8988T (cell line): ENCODE results near the gene PTGFRN.

Experiments used
- DNase-seq: peaks from one replicate; pipeline ENCODE4 v3.0.0; 2011

Gene PTGFRN

DNA sequence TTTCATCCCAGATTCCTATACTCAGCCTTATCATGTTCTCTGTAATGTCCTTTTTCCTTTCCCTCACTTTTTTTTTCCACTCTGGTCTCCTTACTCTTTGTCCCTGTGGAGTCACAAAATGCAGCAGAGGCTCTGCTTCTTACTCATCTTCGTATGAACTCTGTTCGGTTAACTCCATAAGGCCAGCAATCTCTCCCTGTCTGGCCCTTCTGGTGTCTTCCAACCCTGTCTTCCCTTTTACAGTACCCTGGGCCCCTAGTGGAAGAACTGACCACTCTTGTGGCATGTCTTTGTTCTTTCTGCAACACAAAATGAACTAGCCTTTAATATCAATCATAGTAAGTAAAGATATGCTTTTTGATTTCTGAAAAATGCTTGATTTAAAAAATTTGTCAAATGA is 98.9 kb downstream of the PTGFRN start:
- no peak for DNase-seq

DNA sequence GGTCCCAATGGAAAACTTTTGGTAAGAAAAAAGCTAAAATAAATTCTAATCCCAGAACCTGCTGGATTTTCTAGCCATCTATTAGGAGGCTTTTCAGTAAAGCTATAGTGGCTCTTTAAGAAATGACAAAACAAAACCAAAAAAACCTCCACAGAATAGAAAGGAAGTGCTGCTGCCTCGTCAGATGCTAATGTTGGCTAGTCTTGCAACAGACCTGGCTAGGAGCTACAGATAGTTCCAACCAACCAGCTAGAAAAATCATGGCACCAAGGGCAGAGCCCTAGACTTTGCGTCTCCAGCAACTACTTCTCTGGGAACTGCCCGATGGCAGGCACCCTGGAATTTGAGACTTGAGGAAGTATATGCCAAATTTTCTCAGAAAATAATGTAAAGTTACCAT is 99.4 kb downstream of the PTGFRN start:
- no peak for DNase-seq

DNA sequence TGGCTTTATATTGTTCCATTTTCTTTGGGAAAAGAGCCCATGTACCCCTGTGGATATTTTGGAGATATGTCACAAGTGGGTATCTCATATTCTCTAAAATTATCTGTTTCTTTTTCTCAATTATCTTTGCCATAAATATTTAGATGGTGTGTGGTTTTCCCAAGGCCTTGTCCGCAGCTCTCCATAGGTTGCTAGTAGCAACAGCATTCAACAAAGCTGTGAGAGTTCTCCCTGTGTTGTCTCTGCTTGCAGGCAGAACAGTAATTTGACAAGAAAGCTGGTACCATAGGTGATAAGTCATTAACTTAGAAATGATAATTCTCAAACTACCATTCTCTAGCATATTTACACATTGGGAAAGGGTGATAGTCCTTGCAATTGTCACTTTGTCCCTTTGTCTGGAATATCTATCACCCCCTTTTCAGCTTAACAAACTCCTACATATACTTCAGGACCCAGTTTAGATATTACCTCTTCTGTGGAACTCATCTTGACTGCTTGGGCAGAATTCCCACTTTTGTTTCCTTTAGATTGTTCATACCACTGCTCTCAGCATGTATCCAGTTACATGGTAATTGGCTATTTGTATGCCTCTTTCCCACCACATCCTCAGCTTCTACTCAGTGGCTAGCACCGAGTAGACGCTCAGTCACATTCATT is 100.7 kb downstream of the PTGFRN start:
- DNase-seq: no peak

DNA sequence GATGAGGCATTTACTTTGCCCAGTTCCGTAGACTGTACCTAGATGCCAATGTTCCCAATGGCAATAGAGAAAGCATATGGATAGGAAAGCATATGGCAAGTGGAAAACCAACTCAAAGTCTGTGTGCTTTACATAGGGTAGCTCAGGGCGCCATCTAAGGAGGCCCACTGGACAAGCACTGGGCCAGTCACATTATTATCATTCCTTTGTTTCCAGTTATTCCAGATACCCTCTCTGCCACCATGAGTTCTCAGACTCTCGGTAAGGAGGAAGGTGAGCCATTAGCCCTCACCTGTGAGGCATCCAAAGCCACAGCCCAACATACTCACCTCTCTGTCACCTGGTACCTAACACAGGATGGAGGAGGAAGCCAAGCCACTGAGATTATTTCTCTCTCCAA is 101.6 kb downstream of the PTGFRN start:
- no peak for DNase-seq

DNA sequence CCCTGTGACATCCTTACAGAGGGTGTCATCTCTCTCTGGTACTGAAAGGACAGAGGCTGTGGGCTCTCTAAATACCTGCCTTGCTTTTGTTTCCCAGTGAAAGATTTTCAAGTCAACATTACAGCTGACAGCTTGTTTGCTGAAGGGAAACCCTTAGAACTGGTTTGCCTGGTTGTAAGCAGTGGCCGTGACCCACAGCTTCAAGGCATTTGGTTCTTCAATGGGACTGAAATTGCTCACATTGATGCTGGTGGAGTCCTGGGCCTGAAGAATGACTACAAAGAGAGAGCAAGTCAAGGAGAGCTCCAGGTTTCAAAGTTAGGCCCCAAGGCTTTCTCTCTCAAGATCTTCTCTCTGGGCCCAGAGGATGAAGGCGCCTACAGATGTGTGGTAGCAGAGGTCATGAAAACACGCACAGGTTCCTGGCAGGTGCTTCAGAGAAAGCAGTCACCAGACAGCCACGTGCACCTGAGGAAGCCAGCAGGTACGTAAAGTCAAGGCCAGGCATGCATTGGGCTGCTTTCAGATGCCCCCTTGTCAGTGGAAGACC is 103.7 kb downstream of the PTGFRN start:
- no peak for DNase-seq

DNA sequence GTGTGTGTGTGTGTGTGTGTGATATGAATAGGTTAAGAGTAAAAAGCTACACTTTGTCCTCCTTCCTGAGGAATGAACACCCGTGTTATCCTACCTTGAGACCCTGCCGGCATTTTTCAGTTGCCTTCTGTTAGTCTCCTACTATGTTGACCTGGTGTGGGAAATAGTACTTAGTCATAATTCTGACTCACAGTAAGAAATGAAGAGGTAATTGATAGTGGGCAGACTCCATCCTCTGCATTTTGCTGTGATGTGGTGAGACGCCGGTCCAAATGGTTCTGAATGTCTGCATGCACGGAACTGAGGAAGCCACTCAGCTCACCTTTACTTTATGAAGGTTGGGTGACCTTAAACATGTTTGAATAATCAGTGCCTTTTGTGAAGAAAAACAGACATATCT is 104.5 kb downstream of the PTGFRN start:
- no peak for DNase-seq

DNA sequence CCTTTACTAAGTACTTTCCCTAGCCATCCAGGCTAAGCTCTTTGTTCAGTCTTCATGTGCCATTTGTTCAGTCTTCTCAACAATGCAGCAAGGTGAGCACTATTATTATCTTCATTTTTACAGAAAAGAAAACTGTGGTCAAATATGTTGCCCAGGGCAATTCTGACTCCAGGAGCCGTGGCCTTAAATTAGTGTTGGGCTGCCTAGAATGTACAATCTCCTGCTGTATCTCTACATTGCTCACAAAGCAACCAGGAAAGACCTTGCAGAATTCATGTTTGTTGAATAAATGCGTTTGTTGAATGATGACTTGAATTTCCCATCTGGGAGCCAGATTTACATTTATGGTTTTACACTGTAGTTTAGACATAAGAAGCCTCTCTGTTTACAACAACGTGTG is 106.0 kb downstream of the PTGFRN start:
- no peak for DNase-seq

DNA sequence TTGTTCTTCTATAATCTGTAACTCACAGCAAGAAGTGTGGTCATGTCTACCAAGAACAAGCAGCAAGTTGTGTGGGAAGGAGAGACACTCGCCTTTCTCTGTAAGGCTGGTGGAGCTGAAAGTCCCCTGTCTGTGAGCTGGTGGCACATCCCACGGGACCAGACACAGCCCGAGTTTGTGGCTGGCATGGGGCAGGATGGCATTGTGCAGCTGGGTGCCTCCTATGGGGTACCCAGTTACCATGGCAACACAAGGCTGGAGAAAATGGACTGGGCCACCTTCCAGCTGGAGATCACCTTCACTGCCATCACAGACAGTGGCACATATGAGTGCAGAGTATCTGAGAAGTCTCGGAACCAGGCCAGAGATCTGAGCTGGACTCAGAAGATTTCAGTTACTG is 107.3 kb downstream of the PTGFRN start:
- DNase-seq: no peak

DNA sequence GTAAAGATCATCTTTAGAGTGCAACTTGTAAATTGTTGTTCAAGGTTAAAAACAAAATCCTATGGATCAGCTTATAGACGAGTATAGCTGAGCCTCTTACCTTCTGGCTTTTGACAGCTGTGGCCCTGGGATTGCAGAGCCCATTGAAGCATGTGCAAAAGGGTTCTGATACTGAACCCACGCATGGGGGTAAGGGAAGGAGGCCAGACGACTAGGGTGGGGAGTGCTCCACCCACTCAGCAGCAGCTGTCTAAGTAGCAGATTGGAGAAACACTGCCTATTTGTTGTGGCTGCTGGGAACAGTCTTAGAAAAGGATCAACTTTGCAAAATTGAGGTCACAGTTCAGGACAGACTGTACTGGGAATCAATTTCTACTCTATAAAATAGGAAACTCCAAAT is 107.9 kb downstream of the PTGFRN start:
- DNase-seq: no peak

DNA sequence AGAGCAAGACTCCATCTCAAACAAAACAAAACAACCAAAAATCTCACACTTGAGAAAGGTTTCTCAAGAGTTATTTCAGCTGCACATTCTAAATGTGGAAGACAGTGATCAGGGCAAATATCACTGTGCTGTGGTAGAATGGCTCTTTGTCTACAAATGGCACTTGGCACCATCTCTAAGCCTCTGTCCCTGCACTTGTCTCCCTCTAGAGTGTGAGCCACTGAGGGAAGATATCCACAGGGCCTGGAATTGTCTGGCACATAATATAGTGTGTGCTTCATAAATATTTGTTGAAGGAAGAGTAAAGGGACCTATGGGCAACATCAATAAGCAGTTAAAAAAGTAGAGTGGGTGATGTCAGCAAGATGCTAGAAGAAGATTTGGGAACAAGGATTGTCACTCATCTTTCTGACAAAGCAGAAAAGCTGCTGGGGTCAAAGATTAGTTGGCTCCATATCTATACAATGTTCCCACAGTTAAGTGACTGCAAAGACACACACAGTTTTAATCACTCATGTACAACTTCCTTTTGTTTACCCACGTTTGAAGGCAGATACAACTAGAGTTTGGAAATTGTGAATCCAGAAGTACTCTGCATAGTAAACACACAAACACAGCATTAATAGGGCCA is 110.9 kb downstream of the PTGFRN start:
- no peak for DNase-seq

DNA sequence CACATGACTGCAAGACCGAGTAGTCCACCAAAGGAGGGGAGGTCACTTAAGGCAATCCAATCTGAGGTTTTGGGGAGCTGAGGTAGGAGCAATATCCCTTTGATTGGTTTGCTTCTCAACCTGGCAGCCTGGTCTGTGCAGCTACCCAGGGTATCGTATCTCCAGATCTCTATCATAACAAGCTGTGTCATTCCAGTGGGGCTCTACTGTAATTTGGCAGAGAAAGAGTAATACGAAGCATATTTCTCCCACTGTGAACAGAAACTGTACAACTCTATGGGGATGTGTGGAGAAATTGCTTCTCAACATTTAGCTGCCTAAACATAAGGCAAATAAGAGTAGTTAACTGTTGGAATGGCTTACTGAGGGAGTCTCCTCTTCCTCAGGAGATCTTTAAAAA is 112.4 kb downstream of the PTGFRN start:
- DNase-seq: no peak

DNA sequence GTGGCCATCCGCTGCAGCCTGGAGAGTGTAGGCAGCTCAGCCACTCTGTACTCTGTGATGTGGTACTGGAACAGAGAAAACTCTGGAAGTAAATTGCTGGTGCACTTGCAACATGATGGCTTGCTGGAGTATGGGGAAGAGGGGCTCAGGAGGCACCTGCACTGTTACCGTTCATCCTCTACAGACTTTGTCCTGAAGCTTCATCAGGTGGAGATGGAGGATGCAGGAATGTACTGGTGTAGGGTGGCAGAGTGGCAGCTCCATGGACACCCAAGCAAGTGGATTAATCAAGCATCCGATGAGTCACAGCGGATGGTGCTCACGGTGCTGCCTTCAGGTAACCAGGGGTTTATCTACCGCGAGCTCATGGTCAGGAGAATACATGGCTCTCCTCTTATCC is 115.9 kb downstream of the PTGFRN start:
- no peak for DNase-seq

DNA sequence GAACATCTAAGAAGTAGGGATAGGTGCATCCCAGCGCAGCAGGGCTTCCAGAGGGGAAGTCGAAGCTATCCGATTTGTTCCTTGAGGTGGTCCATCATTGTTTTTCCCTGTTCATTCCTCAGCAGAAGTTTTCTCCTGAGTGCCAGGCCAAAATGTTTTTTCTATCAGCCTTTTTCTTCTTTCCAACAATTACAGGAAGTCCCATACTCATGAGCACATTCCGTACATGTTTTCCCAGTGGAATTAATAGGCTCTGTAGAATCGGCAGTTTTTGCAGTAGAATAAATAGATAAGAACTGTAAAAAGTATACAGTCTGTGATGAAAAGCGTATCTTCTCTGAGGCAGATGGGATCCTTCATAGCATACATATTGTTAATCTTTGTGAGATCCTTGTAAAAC is 116.6 kb downstream of the PTGFRN start:
- no peak for DNase-seq

DNA sequence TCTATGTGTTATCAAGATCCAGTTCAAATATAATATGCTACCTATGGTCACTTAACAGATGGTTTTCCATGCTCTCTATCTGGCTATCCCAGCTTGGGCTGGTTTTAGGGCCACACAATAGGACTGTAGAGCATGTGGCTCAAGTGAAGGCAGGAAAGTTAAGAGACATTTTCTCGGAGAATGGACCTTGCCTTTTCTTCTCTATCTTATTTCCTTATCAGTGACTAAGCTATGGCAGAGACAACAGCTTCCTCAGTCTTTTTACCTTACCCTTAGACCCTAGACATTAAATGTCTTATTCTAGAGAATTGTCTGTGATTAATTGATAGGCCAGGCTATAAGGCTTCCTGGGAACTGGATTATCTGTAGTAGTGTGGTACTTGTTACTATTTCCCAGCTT is 120.0 kb downstream of the PTGFRN start:
- DNase-seq: no peak

DNA sequence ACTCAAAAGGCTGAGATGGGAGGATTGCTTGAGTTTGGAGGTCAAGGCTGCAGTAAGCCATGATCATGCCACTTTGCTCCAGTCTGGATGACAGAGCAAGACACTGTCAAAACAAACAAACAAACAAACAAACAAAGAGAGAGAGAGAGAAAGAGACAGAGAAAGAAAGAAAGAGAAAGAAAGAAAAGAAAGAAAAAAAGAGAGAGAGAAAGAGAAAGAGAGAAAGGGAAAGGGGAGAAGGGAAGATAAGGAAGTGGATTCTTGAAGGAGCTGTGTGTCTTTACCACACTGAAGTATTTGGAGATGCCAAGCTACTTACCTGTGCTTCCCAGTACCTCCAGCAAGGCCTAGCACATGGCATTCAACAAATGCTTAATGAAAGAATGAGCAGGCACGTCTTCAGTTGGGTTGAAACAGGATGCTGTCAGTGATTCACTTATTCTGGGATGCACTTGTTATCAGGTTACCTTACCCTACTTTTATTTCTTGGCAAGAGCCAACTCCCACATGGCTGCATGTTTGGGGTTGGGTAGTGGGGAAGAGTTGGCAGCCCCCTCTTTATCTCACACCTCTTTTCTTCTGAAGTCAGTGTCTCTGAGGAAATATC is 120.7 kb downstream of the PTGFRN start:
- DNase-seq: no peak

DNA sequence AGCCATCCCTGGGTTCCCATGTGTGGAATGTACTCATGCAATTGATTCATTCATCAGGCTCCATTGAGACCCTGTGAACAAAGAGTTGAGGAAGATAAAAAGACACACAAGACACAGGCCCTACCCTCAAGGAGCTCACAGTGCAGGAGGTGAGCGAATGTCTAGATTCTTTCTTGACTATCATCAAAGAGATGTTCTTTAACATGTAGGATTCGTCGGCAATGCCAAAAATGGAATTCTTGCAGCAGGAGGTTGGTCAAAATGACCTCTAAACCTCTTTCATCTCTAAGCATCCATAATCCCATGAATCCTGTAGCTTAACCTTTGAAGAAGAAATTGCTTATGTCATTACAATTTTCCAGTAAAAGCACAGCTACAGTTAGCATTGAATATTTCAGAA is 122.5 kb downstream of the PTGFRN start:
- DNase-seq: no peak

DNA sequence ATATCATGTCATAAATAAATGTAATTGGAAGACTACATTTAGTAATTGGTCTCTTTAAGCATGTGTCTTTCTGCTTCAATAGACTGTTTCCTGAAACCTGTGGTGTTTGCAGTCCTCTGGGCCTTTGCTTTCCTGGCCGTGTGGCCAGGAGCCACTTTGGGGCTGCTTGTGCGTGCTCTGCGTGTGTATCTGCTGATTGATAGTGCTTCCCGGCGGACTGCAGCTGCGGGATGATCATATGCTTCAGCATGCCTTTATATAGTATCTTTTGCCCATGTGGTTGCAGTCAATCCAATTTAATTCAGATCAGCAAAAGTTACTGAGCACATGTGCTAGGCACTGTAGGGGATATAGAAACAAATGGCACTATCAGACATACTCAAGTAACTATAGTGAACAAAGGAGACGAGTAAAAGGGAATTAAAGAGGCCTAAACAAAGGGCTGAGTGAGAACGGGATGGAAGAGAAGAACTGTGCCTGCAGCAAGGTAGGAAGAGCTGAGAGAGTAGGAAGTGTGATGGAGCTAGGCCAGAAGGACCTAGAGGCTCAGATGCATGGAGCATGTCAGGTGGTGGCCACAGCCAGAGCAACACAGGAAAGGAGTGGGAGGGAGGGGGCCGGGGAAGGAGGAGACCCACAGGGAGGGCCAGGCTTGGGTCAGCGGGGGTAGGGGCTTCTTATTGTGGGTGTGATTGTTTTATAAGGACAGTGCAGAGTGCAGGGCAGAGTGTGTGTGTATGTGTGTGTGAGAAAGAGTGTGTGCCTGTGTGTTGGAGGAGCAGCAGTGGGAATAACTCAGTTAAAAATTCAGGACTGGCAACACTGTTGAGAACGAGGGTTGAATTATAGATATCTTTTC is 123.2 kb downstream of the PTGFRN start:
- DNase-seq: no peak

DNA sequence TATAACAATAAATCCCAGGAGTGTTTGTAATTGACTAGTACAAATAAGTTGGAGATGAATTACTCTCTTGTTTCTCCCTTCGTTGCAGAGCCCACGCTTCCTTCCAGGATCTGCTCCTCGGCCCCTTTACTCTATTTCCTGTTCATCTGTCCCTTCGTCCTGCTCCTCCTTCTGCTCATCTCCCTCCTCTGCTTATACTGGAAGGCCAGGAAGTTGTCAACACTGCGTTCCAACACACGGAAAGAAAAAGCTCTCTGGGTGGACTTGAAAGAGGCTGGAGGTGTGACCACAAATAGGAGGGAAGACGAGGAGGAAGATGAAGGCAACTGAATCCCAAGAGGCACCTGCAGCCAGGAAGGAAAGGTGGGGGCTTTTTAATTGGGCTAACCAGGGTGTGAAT is 124.1 kb downstream of the PTGFRN start:
- DNase-seq: no peak

DNA sequence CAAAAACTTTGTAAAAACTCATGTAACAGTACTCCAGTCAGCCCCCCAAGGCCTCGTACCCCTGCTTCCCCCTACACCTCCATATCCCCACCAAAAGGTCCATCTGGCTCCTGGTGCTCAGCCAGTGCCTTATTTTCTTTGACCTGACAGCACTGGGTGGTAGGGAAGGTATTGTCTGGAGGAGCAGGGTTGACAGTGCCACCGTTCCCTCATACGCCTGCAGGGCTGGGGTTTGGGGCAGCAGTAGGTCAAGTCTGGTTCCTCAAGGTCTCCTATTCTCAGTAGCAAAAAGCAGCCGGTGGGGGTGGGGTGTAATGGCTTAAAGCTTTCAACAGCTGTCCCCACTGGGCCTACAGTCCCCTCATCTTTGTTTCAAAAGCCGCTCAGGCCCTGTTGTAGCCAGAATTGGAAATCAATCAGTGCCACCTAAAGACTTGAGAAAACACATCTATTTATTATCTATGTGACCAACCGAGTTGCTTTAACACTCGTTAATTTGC is 125.1 kb downstream of the PTGFRN start:
- DNase-seq: no peak

DNA sequence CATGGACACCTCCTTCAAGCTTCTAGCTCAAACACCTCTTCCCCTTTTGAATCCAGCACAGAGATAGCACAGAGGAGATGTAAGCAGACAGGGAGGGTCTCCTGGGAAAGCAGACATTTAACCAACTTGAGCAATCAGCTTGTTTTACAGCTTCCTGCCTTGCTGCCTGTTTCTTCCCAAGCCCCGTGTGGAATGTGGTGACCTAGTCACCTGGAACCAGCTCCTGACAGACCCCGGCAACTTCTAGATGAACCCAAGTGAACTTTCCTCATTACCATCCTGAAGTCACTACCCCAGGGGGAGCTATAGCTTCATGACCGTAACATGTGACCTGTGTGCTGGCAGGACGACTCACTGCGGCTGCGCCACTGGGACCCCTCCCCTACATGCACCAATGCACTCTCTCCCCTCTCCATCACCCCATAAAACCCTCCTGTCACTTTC is 126.3 kb downstream of the PTGFRN start:
- no peak for DNase-seq

DNA sequence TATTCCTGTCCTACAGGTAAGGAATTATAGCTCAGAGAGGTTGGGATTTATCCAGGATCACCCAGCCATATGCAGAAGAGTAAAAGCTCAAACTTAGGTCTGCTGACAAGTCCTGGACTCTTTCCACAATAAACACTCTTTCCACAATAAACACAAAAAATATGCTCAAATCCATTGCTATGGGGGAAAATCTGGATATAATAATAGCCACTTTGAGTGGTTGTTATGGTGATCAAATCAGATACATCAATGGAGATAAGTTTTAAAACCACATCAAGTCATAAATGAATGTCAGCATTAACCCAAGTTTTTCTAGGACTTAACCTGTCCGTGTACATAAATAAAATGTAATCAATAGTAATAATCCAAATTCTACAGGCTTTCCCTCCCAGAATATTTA is 128.1 kb downstream of the PTGFRN start:
- no peak for DNase-seq

DNA sequence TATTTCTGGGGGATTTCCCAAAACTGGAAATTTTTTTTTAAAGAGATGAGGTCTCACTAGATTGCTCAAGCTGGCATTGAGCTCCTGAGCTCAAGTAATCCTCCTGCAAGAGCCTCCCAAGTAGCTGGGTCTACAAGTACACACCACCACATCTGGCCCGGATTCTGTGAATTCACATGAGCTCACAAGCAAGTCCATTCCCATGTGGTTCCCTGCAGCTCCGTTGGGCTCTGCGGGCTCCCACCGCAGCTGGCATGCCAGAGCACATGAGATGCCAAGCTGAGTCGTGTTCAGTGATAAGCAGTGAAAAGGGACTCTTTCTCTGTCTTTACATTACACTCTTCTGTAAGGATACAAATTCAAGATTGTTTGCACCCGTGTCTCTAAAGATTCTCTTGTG is 128.5 kb downstream of the PTGFRN start:
- DNase-seq: no peak
